Ishikawa (cell line): Measurements from ENCODE around the gene RNF213.

Source experiments
- CREB1 ChIP-seq: IDR thresholded peaks from 2 replicates; pipeline ENCODE4 v1.6.1; 2012; ENCODE audit warnings: low read depth
- EGR1 ChIP-seq: IDR thresholded peaks from 2 replicates; pipeline ENCODE4 v1.6.1; 2012
- EP300 ChIP-seq: IDR thresholded peaks from 2 replicates; pipeline ENCODE4 v1.6.1; 2012; ENCODE audit warnings: borderline replicate concordance
- FOXM1 ChIP-seq: IDR thresholded peaks from 2 replicates; pipeline ENCODE4 v1.6.1; 2012; ENCODE audit warnings: low read depth, borderline replicate concordance
- NFIC ChIP-seq: IDR thresholded peaks from 2 replicates; pipeline ENCODE4 v1.6.1; 2012
- RAD21 ChIP-seq: IDR thresholded peaks from 2 replicates; pipeline ENCODE4 v1.6.1; 2012; ENCODE audit warnings: low read depth
- TAF1 ChIP-seq: IDR thresholded peaks from 2 replicates; pipeline ENCODE4 v1.6.1; 2012; ENCODE audit warnings: low read depth, mild to moderate bottlenecking
- TCF12 ChIP-seq: IDR thresholded peaks from 2 replicates; pipeline ENCODE4 v1.6.1; 2012; ENCODE audit warnings: low read depth
- YY1 ChIP-seq: IDR thresholded peaks from 2 replicates; pipeline ENCODE4 v1.6.1; 2012; ENCODE audit warnings: low read depth
- ZBTB7A ChIP-seq: IDR thresholded peaks from 2 replicates; pipeline ENCODE4 v1.6.1; 2012; ENCODE audit warnings: low read depth
- TF ChIP-seq, protein P1 (sequence below): IDR thresholded peaks from 2 replicates; pipeline ENCODE4 v1.6.1; 2012; ENCODE audit warnings: low read depth, mild to moderate bottlenecking
- TF ChIP-seq, protein P2 (sequence below): IDR thresholded peaks from 2 replicates; pipeline ENCODE4 v1.6.1; 2012
- TF ChIP-seq, protein P3 (sequence below): IDR thresholded peaks from 2 replicates; pipeline ENCODE4 v1.6.1; 2012

The RNF213 gene

DNA sequence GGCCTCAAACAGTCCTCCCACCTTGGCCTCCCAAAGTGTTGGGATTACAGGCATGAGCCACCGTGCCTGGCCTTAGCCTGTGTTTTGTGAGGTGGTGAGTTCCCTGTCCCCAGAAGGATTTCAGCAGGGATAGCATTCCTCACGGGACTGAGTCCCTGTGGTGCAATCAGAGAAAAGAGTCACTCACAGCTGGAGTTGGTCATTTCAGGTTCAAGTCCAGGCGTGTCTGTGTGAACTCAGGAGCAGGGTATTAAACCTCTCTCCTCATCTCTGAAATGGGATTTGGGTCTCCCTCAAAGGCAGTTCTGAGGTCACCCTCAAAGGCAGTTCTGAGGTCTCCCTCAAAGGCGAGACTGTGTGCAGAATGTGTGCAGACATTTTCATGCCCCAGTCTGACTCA lies 187.1 kb downstream of the RNF213 start:
- no peak for TF ChIP-seq FOXM1
- no peak for TF ChIP-seq RAD21
- TF ChIP-seq, protein P1, sequence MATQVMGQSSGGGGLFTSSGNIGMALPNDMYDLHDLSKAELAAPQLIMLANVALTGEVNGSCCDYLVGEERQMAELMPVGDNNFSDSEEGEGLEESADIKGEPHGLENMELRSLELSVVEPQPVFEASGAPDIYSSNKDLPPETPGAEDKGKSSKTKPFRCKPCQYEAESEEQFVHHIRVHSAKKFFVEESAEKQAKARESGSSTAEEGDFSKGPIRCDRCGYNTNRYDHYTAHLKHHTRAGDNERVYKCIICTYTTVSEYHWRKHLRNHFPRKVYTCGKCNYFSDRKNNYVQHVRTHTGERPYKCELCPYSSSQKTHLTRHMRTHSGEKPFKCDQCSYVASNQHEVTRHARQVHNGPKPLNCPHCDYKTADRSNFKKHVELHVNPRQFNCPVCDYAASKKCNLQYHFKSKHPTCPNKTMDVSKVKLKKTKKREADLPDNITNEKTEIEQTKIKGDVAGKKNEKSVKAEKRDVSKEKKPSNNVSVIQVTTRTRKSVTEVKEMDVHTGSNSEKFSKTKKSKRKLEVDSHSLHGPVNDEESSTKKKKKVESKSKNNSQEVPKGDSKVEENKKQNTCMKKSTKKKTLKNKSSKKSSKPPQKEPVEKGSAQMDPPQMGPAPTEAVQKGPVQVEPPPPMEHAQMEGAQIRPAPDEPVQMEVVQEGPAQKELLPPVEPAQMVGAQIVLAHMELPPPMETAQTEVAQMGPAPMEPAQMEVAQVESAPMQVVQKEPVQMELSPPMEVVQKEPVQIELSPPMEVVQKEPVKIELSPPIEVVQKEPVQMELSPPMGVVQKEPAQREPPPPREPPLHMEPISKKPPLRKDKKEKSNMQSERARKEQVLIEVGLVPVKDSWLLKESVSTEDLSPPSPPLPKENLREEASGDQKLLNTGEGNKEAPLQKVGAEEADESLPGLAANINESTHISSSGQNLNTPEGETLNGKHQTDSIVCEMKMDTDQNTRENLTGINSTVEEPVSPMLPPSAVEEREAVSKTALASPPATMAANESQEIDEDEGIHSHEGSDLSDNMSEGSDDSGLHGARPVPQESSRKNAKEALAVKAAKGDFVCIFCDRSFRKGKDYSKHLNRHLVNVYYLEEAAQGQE, result no peak
- TF ChIP-seq CREB1, result no peak
- TF ChIP-seq TAF1, result no peak
- TF ChIP-seq, protein P2, sequence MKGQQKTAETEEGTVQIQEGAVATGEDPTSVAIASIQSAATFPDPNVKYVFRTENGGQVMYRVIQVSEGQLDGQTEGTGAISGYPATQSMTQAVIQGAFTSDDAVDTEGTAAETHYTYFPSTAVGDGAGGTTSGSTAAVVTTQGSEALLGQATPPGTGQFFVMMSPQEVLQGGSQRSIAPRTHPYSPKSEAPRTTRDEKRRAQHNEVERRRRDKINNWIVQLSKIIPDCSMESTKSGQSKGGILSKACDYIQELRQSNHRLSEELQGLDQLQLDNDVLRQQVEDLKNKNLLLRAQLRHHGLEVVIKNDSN, result no peak
- TF ChIP-seq EP300, result no peak
- no peak for TF ChIP-seq NFIC
- no peak for TF ChIP-seq EGR1
- TF ChIP-seq, protein P3, sequence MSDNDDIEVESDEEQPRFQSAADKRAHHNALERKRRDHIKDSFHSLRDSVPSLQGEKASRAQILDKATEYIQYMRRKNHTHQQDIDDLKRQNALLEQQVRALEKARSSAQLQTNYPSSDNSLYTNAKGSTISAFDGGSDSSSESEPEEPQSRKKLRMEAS, result no peak
- no peak for TF ChIP-seq ZBTB7A
- no peak for TF ChIP-seq YY1
- TF ChIP-seq TCF12, result no peak
